Activated CD4-positive, alpha-beta T cell treated with anti-CD3 and anti-CD28 coated beads, Interleukin-2, amount 50 U/mL, for 16 hours (primary cell): ENCODE measurements around the gene SREBF2.

Experiments
- DNase-seq: peaks from one replicate; pipeline ENCODE4 v3.0.0-alpha.2; 2020

SREBF2 gene

GRCh38 chr22:41909310-41910049 is 76.6 kb downstream of the SREBF2 start:
- DNase-seq, result no peak

- no peak for DNase-seq
Observed at GRCh38 chr22:41910050-41911000, 77.4 kb downstream of the SREBF2 start.

GRCh38 chr22:41911001-41911611 is 78.2 kb downstream of the SREBF2 start:
- DNase-seq, result no peak

GRCh38 chr22:41912338-41913039 is 79.6 kb downstream of the SREBF2 start:
- DNase-seq, result no peak

- no peak for DNase-seq
Observed at GRCh38 chr22:41913040-41913719, 80.3 kb downstream of the SREBF2 start.

GRCh38 chr22:41913842-41914534 is 81.1 kb downstream of the SREBF2 start:
- no peak for DNase-seq

- DNase-seq, result no peak
Observed at GRCh38 chr22:41914611-41915034, 81.7 kb downstream of the SREBF2 start.

GRCh38 chr22:41915035-41915785 is 82.3 kb downstream of the SREBF2 start, which contains the start of gene SHISA8:
Gene SHISA8, minus strand, starts transcription at chr22:41915074. Its CDS starts 407 bp downstream, at chr22:41914667.
- no peak for DNase-seq

- DNase-seq, result no peak
Observed at GRCh38 chr22:41915786-41916493, 83.0 kb downstream of the SREBF2 start.

- no peak for DNase-seq
Observed at GRCh38 chr22:41916745-41917358, 83.9 kb downstream of the SREBF2 start.

GRCh38 chr22:41917375-41917902 is 84.5 kb downstream of the SREBF2 start:
- DNase-seq, result no peak

GRCh38 chr22:41917903-41918791 is 85.2 kb downstream of the SREBF2 start:
- no peak for DNase-seq

GRCh38 chr22:41919357-41920224 is 86.7 kb downstream of the SREBF2 start:
- DNase-seq, result no peak

- DNase-seq, result no peak
Observed at GRCh38 chr22:41920271-41920976, 87.5 kb downstream of the SREBF2 start.

- no peak for DNase-seq
Observed at GRCh38 chr22:41922328-41922727, 89.4 kb downstream of the SREBF2 start.

GRCh38 chr22:41922940-41923594 is 90.2 kb downstream of the SREBF2 start:
- no peak for DNase-seq
